ENCODE measurements around the gene CA10. TPM values are rescaled to one million over a fixed set of nuclear protein-coding genes. Genes with fewer than 3 reads are reported as not detected.

The CA10 gene
- polyA plus RNA-seq, 1 donor from 2014 or later, result not detected

DNA sequence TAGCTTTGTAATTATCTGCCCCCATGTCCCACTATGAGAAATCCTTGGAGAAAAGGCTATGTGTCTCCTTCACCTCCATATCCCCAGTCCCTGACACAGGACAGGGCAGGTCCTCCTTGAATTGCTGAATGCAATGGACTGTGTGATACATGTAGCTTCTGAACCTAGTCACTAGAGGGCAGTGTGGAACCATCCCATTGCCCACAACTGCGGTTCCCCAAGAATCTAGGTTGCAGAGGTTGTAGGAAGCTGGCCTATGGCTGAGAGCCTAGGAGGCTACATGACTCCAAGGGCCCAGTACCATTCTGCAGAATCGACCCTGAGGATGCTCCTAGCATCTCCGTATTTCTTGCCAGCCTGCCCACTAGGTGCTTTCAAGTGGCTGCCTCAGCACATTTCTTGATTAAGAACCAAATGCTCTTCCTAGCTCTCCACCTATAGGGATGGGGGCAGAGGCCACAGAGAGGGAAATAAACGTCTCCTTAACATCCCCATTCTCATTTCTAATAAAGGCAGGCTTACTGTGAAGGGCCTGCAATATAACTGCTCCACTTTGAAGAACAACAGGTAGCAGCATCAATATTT is 394.0 kb downstream of the CA10 start:
- no peak overlapping the region for H3K27ac Mint-ChIP-seq
- H3K36me3 Mint-ChIP-seq, result peaks cover 2% of the 10 kb centered on the region
- peaks cover 5% of the 10 kb centered on the region for H3K27me3 Mint-ChIP-seq
- no peaks in the 10 kb centered on the region for H3K9me3 Mint-ChIP-seq
- H3K4me3 Mint-ChIP-seq, result no peak overlapping the region
- no peaks in the 10 kb centered on the region for H3K4me1 Mint-ChIP-seq

DNA sequence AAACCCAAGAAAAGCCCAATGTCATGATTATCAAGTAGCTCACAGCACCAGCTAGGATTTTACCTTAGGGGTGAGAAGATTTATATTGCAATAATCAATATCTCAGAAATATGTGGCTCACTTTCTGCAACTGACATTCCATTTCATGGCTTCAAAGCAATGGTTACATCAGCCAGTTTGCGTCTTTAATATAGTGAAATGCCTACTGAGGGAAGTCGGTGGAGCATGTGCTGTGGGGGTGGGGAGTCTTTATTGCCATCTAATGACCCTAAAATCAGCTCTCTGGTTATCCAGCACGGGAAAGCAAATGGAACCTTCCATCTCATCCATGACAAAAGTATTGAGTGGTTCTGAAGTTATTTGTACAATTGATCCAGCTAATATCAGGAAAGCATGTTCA is 395.5 kb downstream of the CA10 start:
- H3K4me3 Mint-ChIP-seq, result no peak overlapping the region
- peaks cover 2% of the 10 kb centered on the region for H3K36me3 Mint-ChIP-seq
- H3K27me3 Mint-ChIP-seq, result peaks cover 5% of the 10 kb centered on the region
- H3K4me1 Mint-ChIP-seq, result no peaks in the 10 kb centered on the region
- H3K9me3 Mint-ChIP-seq, result no peaks in the 10 kb centered on the region
- H3K27ac Mint-ChIP-seq, result no peak overlapping the region

DNA sequence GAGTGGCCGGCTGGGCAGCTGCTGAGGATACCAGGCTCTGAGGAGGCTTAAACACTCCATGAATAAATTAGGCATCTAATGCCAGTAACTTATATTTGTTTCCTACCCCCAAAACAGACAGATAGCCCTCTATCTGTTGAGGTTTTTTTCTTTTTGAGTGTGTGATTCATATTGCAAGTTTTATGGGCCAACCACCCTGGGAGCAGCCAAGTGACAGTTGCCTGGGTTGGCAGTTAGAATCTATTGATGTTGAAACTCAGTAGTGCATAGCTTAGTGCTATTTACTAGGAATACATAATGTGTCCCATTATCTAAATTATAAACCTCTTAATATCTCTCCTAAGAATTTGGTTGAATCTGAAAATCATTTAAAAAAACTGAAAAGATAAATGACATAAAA is 397.4 kb downstream of the CA10 start:
- Mint-ChIP-seq H3K36me3 (peaks cover 2% of the 10 kb centered on the region), H3K4me3 (no peak overlapping the region), H3K9me3 (no peaks in the 10 kb centered on the region), H3K4me1 (no peaks in the 10 kb centered on the region), H3K27me3 (peaks cover 5% of the 10 kb centered on the region), H3K27ac (no peak overlapping the region)

DNA sequence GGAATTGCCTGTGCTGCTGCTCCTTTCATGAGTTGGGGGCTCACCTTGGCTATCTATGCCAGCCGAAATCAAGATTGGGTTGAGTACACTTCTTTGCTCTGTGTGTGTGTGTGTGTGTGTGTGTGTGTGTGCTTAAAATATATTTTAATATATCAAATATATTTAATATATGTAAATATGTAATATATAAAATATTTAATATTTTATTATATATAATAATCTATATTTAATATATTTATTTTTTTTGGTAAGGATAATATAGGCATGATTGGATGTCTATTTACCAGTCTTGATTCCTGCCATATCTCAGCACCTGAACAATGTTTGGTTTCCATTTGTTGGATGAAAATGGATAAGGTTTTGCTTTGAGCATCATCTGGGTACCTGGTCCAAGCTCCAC is 399.3 kb downstream of the CA10 start:
- H3K36me3 Mint-ChIP-seq, result peaks cover 2% of the 10 kb centered on the region
- no peak overlapping the region for H3K4me3 Mint-ChIP-seq
- no peak overlapping the region for H3K27ac Mint-ChIP-seq
- H3K4me1 Mint-ChIP-seq, result no peaks in the 10 kb centered on the region
- peaks cover 4% of the 10 kb centered on the region for H3K27me3 Mint-ChIP-seq
- no peaks in the 10 kb centered on the region for H3K9me3 Mint-ChIP-seq

DNA sequence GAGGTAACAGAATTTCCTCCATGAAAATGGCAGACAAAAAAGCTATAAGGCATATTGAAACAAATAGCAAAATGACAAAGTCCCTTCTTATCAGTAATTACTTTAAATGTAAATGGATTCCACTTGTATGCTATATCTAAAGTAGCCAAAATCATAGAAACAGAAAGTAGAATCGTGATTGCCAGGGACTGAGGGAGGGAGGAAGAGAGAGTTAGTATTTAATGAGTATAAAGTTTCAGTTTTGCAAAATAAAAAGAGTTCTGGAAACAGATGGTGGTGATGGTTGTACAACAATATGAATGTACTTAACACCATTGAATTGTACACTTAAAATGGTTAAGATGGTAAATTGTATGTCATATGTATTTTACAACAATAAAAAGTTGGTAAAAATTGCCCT is 407.4 kb downstream of the CA10 start:
- H3K36me3 Mint-ChIP-seq, result no peaks in the 10 kb centered on the region
- no peaks in the 10 kb centered on the region for H3K4me1 Mint-ChIP-seq
- no peaks in the 10 kb centered on the region for H3K27me3 Mint-ChIP-seq
- no peak overlapping the region for H3K4me3 Mint-ChIP-seq
- peaks cover 0 to 4% (median 3%) of the 10 kb centered on the region in 3 donors for H3K9me3 Mint-ChIP-seq
- H3K27ac Mint-ChIP-seq, result no peak overlapping the region

DNA sequence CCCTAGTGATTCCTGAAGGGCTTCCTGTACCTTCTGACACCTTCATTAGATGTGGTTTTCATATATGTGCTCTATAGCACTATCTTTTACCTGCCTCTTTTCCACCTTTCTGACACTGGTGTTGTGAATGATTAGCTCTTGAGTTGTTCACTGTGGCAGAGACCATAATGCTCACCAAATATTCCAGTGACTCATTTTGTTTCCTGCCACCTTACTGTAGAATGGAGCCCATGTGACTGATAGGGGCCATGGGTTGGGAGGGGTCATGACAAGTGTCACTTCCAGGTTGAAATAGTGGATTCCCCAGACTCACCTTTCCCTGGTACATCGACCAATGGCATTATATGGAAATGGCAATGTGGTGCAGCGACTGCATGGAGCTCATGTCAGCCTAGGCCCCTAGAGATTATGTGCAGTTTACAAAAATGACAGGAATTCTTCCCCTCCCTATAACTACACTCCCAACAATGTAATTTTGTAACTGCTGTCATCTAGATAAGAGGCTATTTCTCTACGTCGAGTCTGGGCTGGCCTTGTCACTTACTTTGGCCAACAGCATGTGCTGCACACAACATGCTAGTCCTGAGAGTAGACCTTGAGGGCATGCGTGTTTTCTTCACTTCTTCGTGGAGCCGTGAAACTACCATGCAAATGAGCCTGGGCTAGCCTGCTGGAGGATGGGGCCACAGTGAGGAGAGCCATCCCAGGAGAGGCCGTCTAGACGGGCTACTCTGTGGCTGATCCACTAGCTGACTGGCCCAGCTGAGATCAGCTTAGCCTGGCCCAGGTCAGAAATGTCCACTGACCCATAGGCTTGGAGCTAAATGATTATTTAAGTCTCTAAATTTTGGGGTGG is 409.5 kb downstream of the CA10 start:
- Mint-ChIP-seq H3K27ac (no peak overlapping the region), H3K9me3 (peaks cover 0 to 4% (median 3%) of the 10 kb centered on the region in 3 donors), H3K4me1 (no peaks in the 10 kb centered on the region), H3K27me3 (no peaks in the 10 kb centered on the region), H3K4me3 (no peak overlapping the region), H3K36me3 (no peaks in the 10 kb centered on the region)

DNA sequence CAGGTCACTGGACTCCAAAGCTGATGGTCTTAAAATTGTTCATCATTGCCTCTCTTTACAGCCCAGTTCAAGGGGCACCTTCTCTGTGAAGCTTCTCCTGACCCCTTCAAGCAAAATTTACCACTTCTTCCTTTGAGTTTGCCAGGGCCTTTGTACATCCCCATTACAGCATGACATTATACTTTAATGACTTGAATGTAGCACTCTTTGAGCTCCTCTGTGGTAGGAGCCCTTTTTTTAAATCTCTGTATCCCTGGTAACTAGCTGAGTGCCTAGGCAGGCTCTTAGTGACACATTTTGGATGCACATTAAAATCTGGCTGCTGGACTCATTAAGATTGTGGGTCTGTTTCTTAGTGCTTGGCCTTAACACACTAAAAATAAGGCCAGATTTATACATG is 412.1 kb downstream of the CA10 start:
- H3K9me3 Mint-ChIP-seq, result peaks cover 0 to 4% (median 3%) of the 10 kb centered on the region in 3 donors
- no peaks in the 10 kb centered on the region for H3K27me3 Mint-ChIP-seq
- H3K4me1 Mint-ChIP-seq, result no peaks in the 10 kb centered on the region
- H3K27ac Mint-ChIP-seq, result no peak overlapping the region
- H3K36me3 Mint-ChIP-seq, result no peaks in the 10 kb centered on the region
- H3K4me3 Mint-ChIP-seq, result no peak overlapping the region

DNA sequence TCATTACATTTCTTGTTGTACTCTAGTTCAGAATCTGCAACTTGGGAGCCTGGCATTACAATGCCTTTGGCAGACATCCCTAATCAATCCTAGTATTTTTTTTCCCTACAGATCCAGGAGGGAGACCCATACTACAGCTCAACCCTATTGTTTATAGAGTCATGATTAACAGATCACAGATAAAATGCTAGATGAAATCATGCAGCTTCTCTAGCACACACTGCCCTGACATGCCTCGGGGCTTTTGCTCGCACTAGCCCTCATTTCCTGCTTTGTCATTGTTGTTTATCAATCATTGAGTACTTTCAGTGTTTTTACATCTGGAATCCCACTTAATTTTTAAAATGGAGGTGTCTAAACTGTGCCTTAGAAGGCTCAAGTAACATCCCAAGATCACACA is 412.5 kb downstream of the CA10 start:
- Mint-ChIP-seq H3K27ac (no peak overlapping the region), H3K27me3 (no peaks in the 10 kb centered on the region), H3K4me3 (no peak overlapping the region), H3K9me3 (peaks cover 0 to 4% (median 3%) of the 10 kb centered on the region in 3 donors), H3K4me1 (no peaks in the 10 kb centered on the region), H3K36me3 (no peaks in the 10 kb centered on the region)

DNA sequence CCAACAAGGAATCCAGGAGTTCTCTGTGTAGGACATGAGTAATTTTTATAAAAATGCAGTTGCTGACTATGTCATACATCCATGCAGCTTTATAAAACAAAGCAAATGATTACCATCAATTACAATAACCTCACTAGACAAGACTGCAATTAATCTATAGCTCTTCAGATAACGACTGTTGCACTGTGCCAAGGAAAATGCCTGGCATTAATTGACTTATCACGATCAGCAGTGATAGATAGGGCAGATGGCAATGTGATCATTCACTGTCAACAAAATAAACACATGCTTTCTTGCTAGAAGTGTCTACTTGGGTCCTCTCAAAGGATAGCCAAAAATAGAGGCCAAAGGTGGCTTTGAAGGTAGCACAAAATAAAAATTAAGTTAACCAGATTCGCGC is 415.0 kb downstream of the CA10 start:
- H3K36me3 Mint-ChIP-seq, result no peaks in the 10 kb centered on the region
- no peaks in the 10 kb centered on the region for H3K27me3 Mint-ChIP-seq
- H3K27ac Mint-ChIP-seq, result no peak overlapping the region
- H3K4me1 Mint-ChIP-seq, result no peaks in the 10 kb centered on the region
- H3K9me3 Mint-ChIP-seq, result peaks cover 0 to 4% (median 0%) of the 10 kb centered on the region in 3 donors
- no peak overlapping the region for H3K4me3 Mint-ChIP-seq

DNA sequence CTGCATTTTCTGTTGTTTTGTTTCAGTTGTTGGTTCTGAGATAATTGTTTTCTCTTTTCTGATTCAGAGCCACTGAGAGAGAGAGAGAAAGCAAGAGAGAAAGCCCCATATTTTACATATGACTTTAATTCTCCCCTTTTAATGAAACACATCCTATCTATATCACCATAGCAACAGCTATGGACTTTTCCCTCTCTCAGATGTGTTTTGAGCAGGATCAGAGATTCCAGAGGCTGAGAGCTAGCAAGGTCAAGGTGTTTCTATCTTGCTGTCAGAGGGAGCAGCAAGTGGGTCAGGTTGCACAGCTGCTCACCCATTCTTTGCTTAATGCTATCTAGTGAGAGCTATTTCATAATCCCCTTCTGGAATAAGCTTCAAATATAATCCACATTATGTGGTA is 415.9 kb downstream of the CA10 start:
- peaks cover 0 to 4% (median 0%) of the 10 kb centered on the region in 3 donors for H3K9me3 Mint-ChIP-seq
- no peaks in the 10 kb centered on the region for H3K36me3 Mint-ChIP-seq
- no peak overlapping the region for H3K4me3 Mint-ChIP-seq
- H3K27ac Mint-ChIP-seq, result no peak overlapping the region
- H3K4me1 Mint-ChIP-seq, result no peaks in the 10 kb centered on the region
- H3K27me3 Mint-ChIP-seq, result no peaks in the 10 kb centered on the region

DNA sequence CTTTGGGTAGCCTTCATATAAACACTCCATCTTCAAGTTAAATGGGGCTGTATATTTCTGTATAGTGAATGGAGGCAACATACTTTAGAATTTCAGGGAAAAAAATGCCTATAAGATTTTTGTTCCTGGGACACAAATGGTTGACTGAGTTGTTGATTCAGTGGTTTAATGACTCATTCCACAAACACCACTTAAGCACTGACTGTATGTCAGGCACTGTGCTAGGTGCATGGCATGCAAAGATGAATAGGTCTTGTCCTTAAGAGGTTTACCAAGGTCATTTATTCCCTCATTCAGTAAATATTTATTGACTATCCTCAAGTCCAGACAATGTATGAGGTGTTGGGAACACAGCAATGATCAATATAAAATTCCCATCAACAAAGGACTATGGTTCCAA is 417.1 kb downstream of the CA10 start:
- Mint-ChIP-seq H3K4me3 (no peak overlapping the region), H3K27me3 (no peaks in the 10 kb centered on the region), H3K36me3 (no peaks in the 10 kb centered on the region), H3K9me3 (no peaks in the 10 kb centered on the region), H3K27ac (no peak overlapping the region), H3K4me1 (no peaks in the 10 kb centered on the region)

DNA sequence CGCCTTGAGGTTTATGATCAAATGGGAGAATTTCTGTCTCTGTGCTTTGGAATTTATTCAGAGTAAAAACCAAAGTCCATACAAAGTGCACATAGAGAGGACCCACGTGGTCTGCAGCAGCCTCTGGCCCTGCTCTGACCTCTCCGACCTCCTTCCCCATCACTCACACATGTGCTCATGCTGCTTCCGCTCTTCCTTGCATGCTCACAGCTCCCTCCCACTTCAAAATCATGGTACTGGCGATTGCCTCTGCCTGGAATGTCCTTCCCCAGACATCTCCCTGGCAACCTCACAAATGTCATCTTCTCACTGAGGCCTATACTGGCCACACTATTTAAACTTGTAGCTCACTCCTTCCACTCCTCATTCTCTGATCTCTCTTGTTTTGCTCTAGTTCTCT is 418.0 kb downstream of the CA10 start:
- no peaks in the 10 kb centered on the region for H3K4me1 Mint-ChIP-seq
- no peaks in the 10 kb centered on the region for H3K36me3 Mint-ChIP-seq
- H3K9me3 Mint-ChIP-seq, result no peaks in the 10 kb centered on the region
- no peak overlapping the region for H3K27ac Mint-ChIP-seq
- no peaks in the 10 kb centered on the region for H3K27me3 Mint-ChIP-seq
- H3K4me3 Mint-ChIP-seq, result no peak overlapping the region

DNA sequence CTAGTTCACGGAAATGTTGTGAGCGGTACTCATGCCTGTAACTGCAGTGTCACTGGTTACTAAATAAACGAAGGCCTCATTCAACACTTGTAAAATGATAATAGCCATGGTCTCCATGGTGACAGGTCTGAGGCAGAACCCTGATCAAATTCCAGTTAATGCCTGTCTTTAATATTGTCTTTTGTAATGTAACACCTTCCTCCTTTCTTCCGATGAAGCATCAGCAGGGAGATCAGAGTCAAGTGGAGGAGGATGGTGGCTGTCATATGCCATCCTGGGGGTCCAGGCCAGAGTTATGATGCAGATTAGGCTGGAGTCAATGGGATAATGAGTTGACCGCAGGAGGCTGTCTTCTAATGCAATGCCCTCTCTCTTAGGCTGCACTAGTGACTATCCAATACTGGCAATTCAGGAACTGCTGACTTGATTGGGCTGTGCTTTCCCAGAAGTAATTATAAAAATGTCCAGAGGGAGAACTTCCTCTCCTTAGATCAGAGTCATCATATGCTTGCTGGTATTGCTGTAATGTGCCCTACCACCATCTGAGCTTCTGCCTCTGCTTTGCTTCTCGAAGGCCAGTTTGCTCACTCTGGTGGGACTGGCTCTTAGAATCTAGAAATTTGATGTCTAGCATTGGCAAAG is 419.1 kb downstream of the CA10 start:
- peaks cover 0 to 4% (median 0%) of the 10 kb centered on the region in 3 donors for H3K9me3 Mint-ChIP-seq
- no peak overlapping the region for H3K4me3 Mint-ChIP-seq
- no peaks in the 10 kb centered on the region for H3K4me1 Mint-ChIP-seq
- no peak overlapping the region for H3K27ac Mint-ChIP-seq
- no peaks in the 10 kb centered on the region for H3K36me3 Mint-ChIP-seq
- H3K27me3 Mint-ChIP-seq, result no peaks in the 10 kb centered on the region

DNA sequence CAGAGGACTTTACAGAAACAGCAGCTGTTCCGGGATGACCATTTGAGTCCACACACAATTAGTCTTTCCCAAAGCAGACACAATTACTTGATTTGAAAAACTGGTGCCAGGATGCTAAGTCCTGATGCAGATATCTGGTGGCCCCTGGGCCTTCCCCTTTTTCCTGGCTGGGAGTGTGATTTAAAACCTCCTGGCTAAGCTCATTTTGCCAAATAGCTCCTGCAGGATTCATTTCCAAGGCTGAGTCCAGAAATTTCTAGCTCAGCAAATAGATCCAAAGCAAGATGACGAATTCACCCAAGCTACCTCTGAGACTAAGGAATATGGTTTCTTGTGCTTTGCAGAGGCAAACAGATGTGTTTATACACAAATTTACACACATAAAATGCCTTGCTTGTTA is 422.2 kb downstream of the CA10 start:
- Mint-ChIP-seq H3K4me1 (no peaks in the 10 kb centered on the region), H3K27ac (no peak overlapping the region), H3K4me3 (no peak overlapping the region)

DNA sequence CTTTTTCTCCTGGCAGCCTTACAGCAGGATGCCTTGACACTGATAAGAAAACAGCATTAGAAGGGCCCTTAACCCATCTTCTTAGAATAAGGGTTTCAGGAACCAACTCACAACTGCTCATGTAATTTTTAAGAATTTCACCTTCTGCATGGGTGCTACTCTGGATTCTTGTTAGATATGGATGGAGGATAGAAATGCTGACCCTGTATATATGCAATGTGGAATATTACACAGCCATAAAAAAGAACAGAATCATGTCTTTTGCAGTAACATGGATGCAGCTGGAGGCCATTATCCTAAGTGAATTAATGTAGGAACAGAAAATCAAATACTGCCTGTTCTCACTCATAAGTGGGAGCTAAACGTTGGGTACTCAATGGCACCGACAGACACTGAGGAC is 423.5 kb downstream of the CA10 start:
- H3K27ac Mint-ChIP-seq, result no peak overlapping the region

More for the DNA sequence above, 422.2 kb downstream of the CA10 start:
- H3K27me3 Mint-ChIP-seq, result no peaks in the 10 kb centered on the region
- peaks cover 0 to 4% (median 0%) of the 10 kb centered on the region in 3 donors for H3K9me3 Mint-ChIP-seq
- no peaks in the 10 kb centered on the region for H3K36me3 Mint-ChIP-seq

More for the DNA sequence above, 423.5 kb downstream of the CA10 start:
- no peaks in the 10 kb centered on the region for H3K36me3 Mint-ChIP-seq
- H3K4me3 Mint-ChIP-seq, result no peak overlapping the region
- peaks cover 0 to 7% (median 0%) of the 10 kb centered on the region in 3 donors for H3K9me3 Mint-ChIP-seq
- no peaks in the 10 kb centered on the region for H3K4me1 Mint-ChIP-seq
- no peaks in the 10 kb centered on the region for H3K27me3 Mint-ChIP-seq
